ENCODE results near the gene TMEM182. TPM values are rescaled to one million over a fixed set of nuclear protein-coding genes. Genes with fewer than 3 reads are reported as not detected.
A peak's percentile ranks its signal among the peaks of the same experiment; 100 is the strongest.

The TMEM182 gene
- total and polyA plus RNA-seq, 2 of the 4 experiments (the other 2 are of a cell fraction) = 1.3 to 1.4 TPM

- in situ Hi-C loops (cut with MboI; ENCODE audit: low sequenced_read_pairs) (no loop called here), intact Hi-C loops (cut with micrococcal nuclease) (no loop called here), dilution Hi-C loops (cut with HindIII; ENCODE audit: low sequenced_read_pairs, unreplicated experiment) (no loop called here)
- Histone ChIP-seq H4K91ac (ENCODE audit: insufficient read depth, low read depth, low read length) (no peak overlapping the region), H3K4ac (ENCODE audit: low read depth, low read length) (no peak overlapping the region), H3K4me1 (ENCODE audit: control insufficient read depth, insufficient read depth, low read length) (no peaks in the 10 kb centered on the region), H4K5ac (ENCODE audit: low read depth, low read length) (no peak overlapping the region), H3K4me2 (ENCODE audit: low read depth, low read length) (peak overlapping the region; percentile 4; the same call in 1 of the 2 replicates), H3K79me1 (ENCODE audit: low read depth in 1 of 2, low read length in 2 of 2) (no peaks in the 10 kb centered on the region), H3K27ac (ENCODE audit: insufficient read depth, low read length) (no peak overlapping the region), H3K56ac (ENCODE audit: extremely low read depth, insufficient read depth, low read length) (no peak overlapping the region), H2BK120ac (ENCODE audit: low read depth, low read length) (no peak overlapping the region), H3K27me3 (ENCODE audit: control insufficient read depth, insufficient read depth, low read length) (peaks cover 1% of the 10 kb centered on the region; the same call in 1 of the 2 replicates), H2AK9ac (replicated peaks; ENCODE audit: low read depth, low read length, poor library complexity) (no peak overlapping the region), H2BK20ac (ENCODE audit: low read depth, low read length) (no peak overlapping the region), H3K36me3 (ENCODE audit: control insufficient read depth, insufficient read depth, low read length) (no peaks in the 10 kb centered on the region), H3K9me3 (ENCODE audit: control insufficient read depth, insufficient read depth, low read length) (no peaks in the 10 kb centered on the region), H3K14ac (replicated peaks; ENCODE audit: low read depth, low read length) (no peak overlapping the region), H4K20me1 (ENCODE audit: insufficient read depth, low read length) (no peaks in the 10 kb centered on the region), H3K18ac (ENCODE audit: low read depth, low read length) (no peak overlapping the region), H4K8ac (ENCODE audit: low read depth in 2 of 2, low read length in 2 of 2) (no peak overlapping the region), H3K9me1 (ENCODE audit: insufficient read depth, low read length) (no peaks in the 10 kb centered on the region), H2AK5ac (ENCODE audit: low read depth, low read length) (no peak overlapping the region), H2BK15ac (ENCODE audit: low read depth, low read length) (no peak overlapping the region), H2BK5ac (ENCODE audit: low read depth, low read length, poor library complexity, severe bottlenecking) (no peak overlapping the region), H3K9ac (ENCODE audit: low read depth, low read length) (no peak overlapping the region), H2AFZ (replicated peaks; ENCODE audit: low read length, poor library complexity) (peak overlapping the region; percentile 35), H3K4me3 (ENCODE audit: insufficient read depth, low read depth, low read length) (no peak overlapping the region), H3K23ac (ENCODE audit: low read depth, low read length) (no peak overlapping the region)
- 3% methylated on average over 7 of the region's 12 CpGs; no CpG with 5 or more reads in 1 of the 2 experiments for WGBS, 2 experiments (ENCODE audit: extremely low coverage in 2 of 2, insufficient read length in 1 of 2)
- CTCF ChIA-PET = no interaction called here
- BruUV-seq (replicated peaks) = no TSS peak
- TF ChIP-seq RFX5 (IDR thresholded peaks at IDR 0.05; ENCODE audit: low read depth, low read length) (no peak), CHD1 (IDR thresholded peaks at IDR 0.05; ENCODE audit: low read depth, low read length) (no peak), CEBPB (IDR thresholded peaks at IDR 0.05; ENCODE audit: low read depth, low read length) (no peak), MAFK (IDR thresholded peaks at IDR 0.05; ENCODE audit: low read depth, low read length) (no peak), SMC3 (IDR thresholded peaks at IDR 0.05; ENCODE audit: low read depth, low read length) (no peak), POLR2A (IDR thresholded peaks at IDR 0.05; ENCODE audit: low read depth, low read length) (no peak)
- peak; percentile 81 for ATAC-seq (ENCODE audit: low read depth)
- peak; percentile 3 for DNase-seq
- POLR2A ChIA-PET (ENCODE audit: unreplicated experiment) = no interaction called here
These were observed 86.6 kb downstream of the TMEM182 start for GRCh38 chr2:102848366-102848839.

All from IMR-90 (cell line).